Mucosa of rectum (tissue), 2 donors: ENCODE results near the gene THAP3.
"Not testable (repeated sequence)": the region's sequence is repeated elsewhere in the genome, so short reads cannot be mapped to it uniquely, and the experiment has no call there.

ENCODE experiments used
- H3K27ac ChIP-seq, 2 donors: one replicate each; pipeline ENCODE4 v1.7.0; 2013; ENCODE audit warnings: inconsistent platforms in 2 of 2, low read depth in 2 of 2, low read length in 2 of 2
- H3K27me3 ChIP-seq, 2 donors: one replicate each; pipeline ENCODE4 v1.7.0; 2013; ENCODE audit warnings: low read length in 2 of 2; ENCODE audit not compliant: control insufficient read depth in 2 of 2, insufficient read depth in 2 of 2
- H3K36me3 ChIP-seq, 2 donors: one replicate each; pipeline ENCODE4 v1.7.0; 2013; ENCODE audit warnings: low read length in 2 of 2; ENCODE audit not compliant: control insufficient read depth in 2 of 2, insufficient read depth in 2 of 2
- H3K4me1 ChIP-seq, 2 donors: one replicate each; pipeline ENCODE4 v1.7.0; 2013; ENCODE audit warnings: low read length in 2 of 2, mild to moderate bottlenecking in 1 of 2; ENCODE audit not compliant: control insufficient read depth in 2 of 2, insufficient read depth in 2 of 2
- H3K4me3 ChIP-seq, 2 donors: one replicate each; pipeline ENCODE4 v1.7.0; 2013; ENCODE audit warnings: low read length in 2 of 2
- H3K9ac ChIP-seq, 2 donors: one replicate each; pipeline ENCODE4 v1.7.0; 2013; ENCODE audit warnings: low read length in 2 of 2, low read depth in 1 of 2, mild to moderate bottlenecking in 1 of 2
- H3K9me3 ChIP-seq, 2 donors: one replicate each; pipeline ENCODE4 v1.7.0; 2013; ENCODE audit warnings: low read length in 2 of 2; ENCODE audit not compliant: control insufficient read depth in 2 of 2
- donor health status: healthy.
- donor health status: Normal muscosa, but diverticular disease.

THAP3 gene

DNA sequence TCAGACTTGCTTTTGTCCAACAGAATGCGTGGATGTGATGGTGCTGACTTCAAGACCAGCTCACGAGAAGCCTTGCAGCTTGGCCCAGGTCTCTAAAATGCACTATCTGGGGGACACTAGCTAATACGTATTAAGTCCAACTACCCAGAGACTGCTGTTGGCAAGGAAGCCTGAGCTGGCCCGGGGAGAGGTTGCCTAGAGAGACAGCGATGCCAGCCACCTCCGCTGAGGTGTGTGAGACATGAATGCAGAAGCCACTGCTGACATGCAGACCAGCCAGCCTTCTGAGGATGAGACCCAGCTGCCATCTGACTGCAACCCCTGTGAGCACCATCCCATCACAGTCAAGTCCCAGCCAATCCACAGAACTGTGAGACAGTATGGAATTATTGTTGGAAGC is 32.5 kb downstream of the THAP3 start:
- peaks cover 23 to 28% of the 10 kb centered on the region in 2 donors for H3K36me3 ChIP-seq
- peaks cover 0 to 8% of the 10 kb centered on the region in 2 donors for H3K4me1 ChIP-seq
- H3K4me3 ChIP-seq: no peak overlapping the region
- no peaks in the 10 kb centered on the region for H3K27me3 ChIP-seq
- no peak overlapping the region for H3K27ac ChIP-seq
- H3K9ac ChIP-seq: no peak overlapping the region
- H3K9me3 ChIP-seq: no peaks in the 10 kb centered on the region

DNA sequence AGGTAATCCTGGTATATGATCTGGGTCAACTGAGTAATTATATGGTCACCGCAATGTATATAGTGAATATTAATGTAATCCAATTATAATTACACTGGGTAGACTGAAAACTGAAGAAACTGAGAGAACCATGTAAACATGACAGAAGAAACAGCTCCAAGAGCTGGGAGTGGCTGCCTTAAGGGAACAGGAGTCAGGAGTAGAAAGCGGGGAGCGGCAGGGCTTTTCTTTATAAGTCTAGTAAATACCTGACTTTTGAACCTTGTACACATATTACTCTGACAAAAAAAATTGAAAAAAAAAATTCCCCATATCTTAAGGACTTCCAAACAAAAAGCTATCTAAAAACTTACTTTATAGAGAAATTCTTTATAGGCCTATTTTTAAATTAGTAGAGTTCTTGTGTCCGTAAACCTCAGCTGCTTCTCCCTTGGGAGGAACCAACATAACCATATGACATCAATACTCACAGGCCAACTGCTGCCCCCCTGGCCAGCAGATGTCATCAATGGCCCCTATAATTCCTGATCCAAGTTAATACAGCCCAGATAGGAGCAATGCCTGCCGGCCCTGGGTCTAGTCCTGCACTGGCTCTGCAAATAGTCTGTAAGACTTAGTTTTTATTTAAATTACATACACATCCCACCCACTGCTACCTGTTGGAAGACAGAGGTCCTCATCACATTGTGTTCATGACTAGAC is 33.8 kb downstream of the THAP3 start:
- no peak overlapping the region for H3K27ac ChIP-seq
- no peak overlapping the region for H3K4me3 ChIP-seq
- H3K4me1 ChIP-seq: peaks cover 0 to 8% of the 10 kb centered on the region in 2 donors
- no peaks in the 10 kb centered on the region for H3K9me3 ChIP-seq
- no peak overlapping the region for H3K9ac ChIP-seq
- no peaks in the 10 kb centered on the region for H3K27me3 ChIP-seq
- peaks cover 12 to 18% of the 10 kb centered on the region in 2 donors for H3K36me3 ChIP-seq

DNA sequence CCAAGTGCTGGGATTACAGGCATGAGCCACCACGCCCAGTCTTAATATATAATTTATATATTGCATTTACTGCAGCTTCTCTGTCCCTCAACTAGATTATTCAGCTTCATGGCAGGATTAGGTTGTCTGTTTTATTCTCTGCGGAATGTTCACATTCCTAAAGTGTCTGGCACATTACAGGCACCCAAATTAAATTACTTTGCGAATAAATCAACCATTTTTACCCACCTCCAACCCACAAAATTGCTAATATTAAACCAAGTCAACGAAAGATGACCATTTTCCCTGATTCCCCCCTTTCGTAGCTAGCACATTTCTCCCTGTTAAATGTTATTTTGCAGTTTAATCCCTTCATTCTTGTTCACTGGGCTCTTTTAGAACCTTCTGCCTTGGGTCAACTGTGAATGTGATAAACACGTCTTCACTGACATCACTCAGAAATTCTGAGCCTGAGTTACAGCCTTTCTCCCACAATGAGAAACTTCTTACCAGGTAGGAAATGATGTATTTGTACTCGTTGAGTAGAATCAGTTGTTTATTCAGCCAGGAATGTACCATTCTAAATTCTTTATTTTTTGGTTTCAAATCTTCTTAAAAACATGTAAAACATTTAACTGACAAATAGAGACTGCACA is 35.9 kb downstream of the THAP3 start:
- no peak overlapping the region for H3K9ac ChIP-seq

DNA sequence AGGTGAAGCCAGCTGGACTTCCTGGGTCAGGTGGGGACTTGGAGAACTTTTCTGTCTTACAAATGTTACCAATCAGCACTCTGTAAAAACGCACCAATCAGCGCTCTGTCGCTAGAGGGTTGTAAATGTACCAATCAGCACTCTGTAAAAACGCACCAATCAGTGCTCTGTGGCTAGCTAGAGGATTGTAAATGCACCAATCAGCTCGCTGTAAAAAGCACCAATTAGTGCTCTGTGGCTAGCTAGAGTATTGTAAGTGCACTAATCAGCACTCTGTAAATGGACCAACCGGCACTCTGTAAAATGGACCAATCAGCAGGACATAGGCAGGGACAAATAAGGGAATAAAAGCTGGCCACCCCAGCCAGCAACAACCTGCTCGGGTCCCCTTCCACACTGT is 37.8 kb downstream of the THAP3 start:
- H3K36me3 ChIP-seq: peaks cover 18 to 33% of the 10 kb centered on the region in 2 donors
- not testable (repeated sequence) for H3K9ac ChIP-seq, H3K27ac ChIP-seq, H3K27me3 ChIP-seq, H3K4me3 ChIP-seq, H3K4me1 ChIP-seq, H3K9me3 ChIP-seq

More for the DNA sequence above, 35.9 kb downstream of the THAP3 start:
- H3K4me1 ChIP-seq: peaks cover 0 to 8% of the 10 kb centered on the region in 2 donors
- peaks cover 9 to 24% of the 10 kb centered on the region in 2 donors for H3K36me3 ChIP-seq
- H3K27ac ChIP-seq: no peak overlapping the region
- H3K27me3 ChIP-seq: no peaks in the 10 kb centered on the region
- no peaks in the 10 kb centered on the region for H3K9me3 ChIP-seq
- H3K4me3 ChIP-seq: no peak overlapping the region

DNA sequence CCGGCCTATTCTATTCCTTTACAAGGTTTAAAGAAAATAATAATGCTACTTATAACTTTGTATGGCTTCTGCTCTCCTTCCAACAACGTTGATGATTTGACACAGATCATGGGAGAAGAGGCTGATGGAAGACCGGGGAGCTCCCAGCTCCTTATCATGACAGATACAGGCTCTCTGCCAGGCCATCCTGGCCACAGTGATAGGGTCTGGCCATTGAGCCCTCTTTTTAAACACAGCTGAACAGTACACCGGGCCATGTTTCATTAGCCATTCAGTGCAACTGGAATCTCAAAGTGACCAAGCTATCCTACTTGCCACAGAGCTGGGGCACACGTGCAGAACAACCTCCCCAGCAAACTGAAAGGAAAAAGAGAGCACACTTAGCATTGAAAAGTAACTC is 42.0 kb downstream of the THAP3 start:
- no peak overlapping the region for H3K4me3 ChIP-seq
- no peaks in the 10 kb centered on the region for H3K27me3 ChIP-seq
- H3K36me3 ChIP-seq: peaks cover 15 to 43% of the 10 kb centered on the region in 2 donors
- no peak overlapping the region for H3K9ac ChIP-seq
- no peaks in the 10 kb centered on the region for H3K9me3 ChIP-seq
- no peaks in the 10 kb centered on the region for H3K4me1 ChIP-seq
- no peak overlapping the region for H3K27ac ChIP-seq

DNA sequence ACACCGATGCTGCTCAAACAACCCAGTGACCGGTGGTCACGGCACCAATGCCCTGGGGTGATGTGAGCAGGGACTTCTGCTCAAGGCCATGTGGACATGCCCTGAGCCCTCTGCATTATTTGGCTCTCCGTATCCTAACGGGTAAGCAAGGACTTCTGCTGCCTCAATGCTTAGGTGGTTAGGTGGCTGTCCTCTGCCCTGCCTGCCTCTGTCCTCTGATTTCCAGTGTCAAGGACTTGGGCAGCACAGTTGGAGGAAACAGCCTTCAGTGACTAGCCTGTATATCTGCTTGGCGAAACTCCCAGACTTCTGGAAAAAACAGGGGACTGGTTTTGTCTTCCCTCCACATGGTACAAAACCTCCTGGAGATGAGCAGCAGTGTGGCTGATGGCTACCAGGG is 42.5 kb downstream of the THAP3 start:
- Histone ChIP-seq H3K4me3 (no peak overlapping the region), H3K9me3 (no peaks in the 10 kb centered on the region), H3K27me3 (no peaks in the 10 kb centered on the region), H3K36me3 (peaks cover 15 to 45% of the 10 kb centered on the region in 2 donors), H3K4me1 (no peaks in the 10 kb centered on the region), H3K9ac (no peak overlapping the region), H3K27ac (no peak overlapping the region)

DNA sequence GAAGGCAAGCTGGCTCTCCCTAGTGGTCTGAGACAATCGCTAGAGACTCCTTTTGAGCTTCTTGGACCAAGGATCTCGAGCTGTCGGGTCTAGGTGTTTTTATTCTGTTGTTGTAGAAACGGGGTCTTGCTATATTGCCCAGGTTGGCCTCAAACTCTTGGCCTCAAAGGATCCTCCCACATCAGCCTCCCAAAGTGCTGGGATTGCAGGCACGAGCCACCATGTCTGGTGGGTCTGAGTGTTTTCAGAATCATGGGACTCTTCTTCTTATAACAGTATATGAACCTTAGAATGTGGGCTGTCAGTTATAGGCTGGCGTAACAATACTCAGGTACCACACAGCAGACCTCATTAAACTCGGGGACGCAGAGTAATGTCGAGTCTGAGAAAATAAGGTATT is 43.8 kb downstream of the THAP3 start:
- peaks cover 18 to 48% of the 10 kb centered on the region in 2 donors for H3K36me3 ChIP-seq
- no peaks in the 10 kb centered on the region for H3K27me3 ChIP-seq
- no peak overlapping the region for H3K4me3 ChIP-seq
- H3K9me3 ChIP-seq: no peaks in the 10 kb centered on the region
- H3K4me1 ChIP-seq: no peaks in the 10 kb centered on the region
- no peak overlapping the region for H3K27ac ChIP-seq
- no peak overlapping the region for H3K9ac ChIP-seq

DNA sequence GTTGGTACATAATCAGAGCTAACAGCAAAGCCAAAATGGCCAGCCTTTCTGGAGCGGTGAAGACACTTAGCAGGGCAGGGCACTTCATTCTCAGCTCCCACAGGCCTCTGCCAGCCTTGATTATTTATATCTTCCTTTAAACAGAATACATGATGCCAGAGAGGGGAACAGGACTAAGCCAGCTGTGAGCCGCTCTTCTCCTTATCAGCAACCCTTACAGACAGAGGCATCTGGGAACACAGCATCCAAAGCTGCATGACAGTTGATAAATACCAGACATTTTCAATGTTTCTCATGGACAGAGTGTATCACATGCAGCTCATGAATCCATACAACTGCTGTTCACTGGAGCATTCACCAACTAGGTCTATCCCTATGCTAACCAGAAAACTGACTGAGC is 47.9 kb downstream of the THAP3 start:
- Histone ChIP-seq H3K9ac (no peak overlapping the region), H3K27ac (no peak overlapping the region), H3K9me3 (no peaks in the 10 kb centered on the region), H3K27me3 (no peaks in the 10 kb centered on the region), H3K4me3 (no peak overlapping the region), H3K4me1 (no peaks in the 10 kb centered on the region), H3K36me3 (peaks cover 13 to 31% of the 10 kb centered on the region in 2 donors)

DNA sequence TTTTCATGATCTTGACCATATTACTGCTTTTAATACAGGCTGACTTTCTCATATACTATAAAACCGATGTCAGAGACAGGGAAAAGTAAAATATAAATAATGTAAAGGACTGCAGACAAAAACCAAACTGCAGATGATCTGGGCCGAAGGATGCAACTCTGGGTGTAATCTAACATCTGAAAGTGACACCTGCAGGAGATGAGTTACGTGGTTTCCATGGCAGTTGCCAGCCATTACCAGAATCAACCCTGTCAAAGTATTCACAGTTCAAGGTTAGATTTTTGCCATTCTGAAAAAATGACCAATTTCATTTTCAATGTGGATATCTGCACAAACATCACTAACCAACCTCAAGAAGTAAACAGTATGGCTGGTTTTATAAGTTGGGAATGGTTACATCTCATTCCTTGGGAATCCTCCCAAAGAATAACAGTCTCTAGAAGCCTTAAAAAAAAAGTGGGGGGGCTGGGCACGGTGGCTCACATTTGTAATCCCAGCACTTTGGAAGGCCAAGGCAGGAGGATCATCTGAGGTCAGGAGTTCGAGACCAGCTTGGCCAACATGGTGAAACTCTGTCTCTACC is 49.2 kb downstream of the THAP3 start:
- no peaks in the 10 kb centered on the region for H3K9me3 ChIP-seq

DNA sequence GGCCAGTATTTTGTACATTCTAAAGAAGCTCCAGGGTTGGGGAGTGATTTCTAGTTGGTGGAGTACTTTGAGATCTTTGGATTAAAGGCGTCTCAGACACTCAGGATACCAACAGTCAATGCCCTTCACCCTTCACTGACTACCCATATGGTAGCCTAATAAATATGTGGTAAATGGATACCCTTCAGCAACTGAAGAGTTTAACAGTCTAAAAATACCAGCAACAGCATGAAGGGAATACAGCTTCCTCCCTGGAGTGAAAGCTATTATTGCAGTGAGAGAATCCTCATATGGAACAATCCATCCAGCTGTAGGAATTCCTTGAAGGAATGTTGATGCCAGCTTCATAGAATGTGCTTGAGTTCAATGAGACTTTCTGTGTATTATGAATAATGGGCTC is 50.1 kb downstream of the THAP3 start:
- no peaks in the 10 kb centered on the region for H3K9me3 ChIP-seq
- no peak overlapping the region for H3K9ac ChIP-seq
- H3K4me1 ChIP-seq: no peaks in the 10 kb centered on the region
- no peak overlapping the region for H3K4me3 ChIP-seq
- H3K27ac ChIP-seq: no peak overlapping the region
- no peaks in the 10 kb centered on the region for H3K27me3 ChIP-seq
- H3K36me3 ChIP-seq: peaks cover 34 to 42% of the 10 kb centered on the region in 2 donors

More for the DNA sequence above, 49.2 kb downstream of the THAP3 start:
- Histone ChIP-seq H3K4me3 (no peak overlapping the region), H3K9ac (no peak overlapping the region), H3K36me3 (peaks cover 25 to 37% of the 10 kb centered on the region in 2 donors), H3K27ac (no peak overlapping the region), H3K27me3 (no peaks in the 10 kb centered on the region), H3K4me1 (no peaks in the 10 kb centered on the region)
